HepG2 (cell line): Measurements from ENCODE around the gene MAFB. TPM values are rescaled to one million over a fixed set of nuclear protein-coding genes. Genes with fewer than 3 reads are reported as not detected.

Source experiments
- ATAC-seq: fragments of 200-7000 bp; cut with Tn5 transposase; 3 replicates; pipeline ENCODE4 v1.9.1; 2020; ENCODE audit warnings: mild to moderate bottlenecking, moderate library complexity
- BruUV-seq: library from RNA; stranded (reverse); fragments of 400-500 nt; replicated peaks from 2 replicates; lab custom pipeline; 2021; lab: Mats Ljungman, UMichigan
- CTCF ChIA-PET: fragments of 300-600 bp; formaldehyde crosslinking; extraction: SDS; loops from one replicate; lab custom pipeline; 2021; ENCODE audit warnings: low total read pairs, inconsistent platforms, low intra/inter-chr PET ratio; lab: Yijun Ruan, JAX
- POLR2A ChIA-PET: fragments of 350-600 bp; sonication (Branson Sonifier 250); formaldehyde crosslinking; loops from one replicate; lab custom pipeline; 2020; ENCODE audit warnings: antibody characterized with exemption, inconsistent platforms; lab: Yijun Ruan, JAX
- DNase-seq: peaks from one replicate; pipeline ENCODE4 v3.0.0-alpha.2; 2015; ENCODE audit warnings: low spot score
- FAIRE-seq: peaks from 3 replicates; lab custom pipeline; 2011; peaks lifted over from hg19 to GRCh38; lab: Jason Lieb, UNC
- H2AFZ ChIP-seq: one replicate; pipeline ENCODE4 v1.6.1; 2011; ENCODE audit warnings: low read length, inconsistent platforms
- H3K27ac ChIP-seq: fragments of 300-600 bp; 3 replicates; pipeline ENCODE4 v1.8.0; 2011; ENCODE audit warnings: mixed run types, mild to moderate bottlenecking, mixed read lengths, low read length, inconsistent platforms; ENCODE audit not compliant: insufficient read depth; ENCODE audit errors: extremely low read length
- H3K27me3 ChIP-seq, 2 experiments: fragments of 200-600 bp in 1 of 2; 2 replicates in 1 of 2; 3 replicates in 1 of 2; pipeline versions ENCODE4 v1.6.0 to v1.8.0; 2011; ENCODE audit warnings: low read length in 2 of 2, mild to moderate bottlenecking in 2 of 2, moderate library complexity in 2 of 2, inconsistent platforms in 1 of 2; ENCODE audit not compliant: insufficient read depth in 2 of 2, control insufficient read depth in 1 of 2
- H3K36me3 ChIP-seq, 2 experiments: fragments of 200-600 bp in 1 of 2; replicated peaks in 1 of 2; 2 replicates in 1 of 2; 3 replicates in 1 of 2; pipeline versions ENCODE4 v1.5.1 to v1.8.0; 2011; ENCODE audit warnings: low read length in 2 of 2, inconsistent platforms in 1 of 2; ENCODE audit not compliant: insufficient read depth in 2 of 2, control insufficient read depth in 1 of 2
- H3K4me1 ChIP-seq: 2 replicates; pipeline ENCODE4 v1.5.1; 2012; ENCODE audit warnings: low read length, inconsistent platforms; ENCODE audit not compliant: insufficient read depth
- H3K4me2 ChIP-seq: 2 replicates; pipeline ENCODE4 v1.6.0; 2011; ENCODE audit warnings: low read depth, low read length, inconsistent platforms
- H3K4me3 ChIP-seq, 3 experiments: fragments of 200-600 bp in 1 of 3; sonication (generic), shearing (Covaris generic) in 1 of 3; replicated peaks in 1 of 3; 2 replicates each; pipeline ENCODE4 v1.5.1; 2011 to 2016; ENCODE audit warnings: low read length in 3 of 3, inconsistent platforms in 2 of 3, low read depth in 2 of 3, mild to moderate bottlenecking in 2 of 3, control low read depth in 1 of 3, mixed read lengths in 1 of 3; ENCODE audit not compliant: insufficient read depth in 1 of 3
- H3K79me2 ChIP-seq: one replicate; pipeline ENCODE4 v1.6.1; 2011; ENCODE audit warnings: low read length, inconsistent platforms; ENCODE audit not compliant: insufficient read depth
- H3K9ac ChIP-seq: 2 replicates; pipeline ENCODE4 v1.6.0; 2011; ENCODE audit warnings: mild to moderate bottlenecking, low read depth, low read length, inconsistent platforms; ENCODE audit not compliant: insufficient read depth
- H3K9me3 ChIP-seq: 2 replicates; pipeline ENCODE4 v1.5.1; 2012; ENCODE audit warnings: mild to moderate bottlenecking, low read length
- H4K20me1 ChIP-seq: 2 replicates; pipeline ENCODE4 v1.6.0; 2011; ENCODE audit warnings: inconsistent platforms, mild to moderate bottlenecking, low read length, moderate library complexity; ENCODE audit not compliant: insufficient read depth
- FLYWCH1 ChIP-seq: sonication (generic); formaldehyde crosslinking; IDR thresholded peaks from 2 replicates; pipeline ENCODE4 v1.8.1; 2023; ENCODE audit warnings: mild to moderate bottlenecking, missing genetic modification reagents
- FOXO1 ChIP-seq: sonication (generic); formaldehyde crosslinking; IDR thresholded peaks from 2 replicates; pipeline ENCODE4 v1.4.0; 2020; ENCODE audit warnings: missing genetic modification reagents
- GABPA ChIP-seq, 2 experiments: IDR thresholded peaks; 2 replicates each; pipeline ENCODE4 v1.6.1; 2011 to 2016; ENCODE audit warnings: low read depth in 2 of 2, low read length in 1 of 2, missing biosample characterization in 1 of 2, missing genetic modification characterization in 1 of 2
- HNF4A ChIP-seq: sonication (generic); formaldehyde crosslinking; IDR thresholded peaks from 2 replicates; pipeline ENCODE4 v1.4.0; 2020; ENCODE audit warnings: missing genetic modification reagents
- HOXA9 ChIP-seq: sonication (generic); formaldehyde crosslinking; IDR thresholded peaks from 2 replicates; pipeline ENCODE4 v1.8.1; 2022; ENCODE audit warnings: missing genetic modification reagents, mild to moderate bottlenecking, moderate library complexity, borderline replicate concordance
- NFKBIZ ChIP-seq: IDR thresholded peaks from 2 replicates; pipeline ENCODE4 v1.6.1; 2018; ENCODE audit warnings: missing genetic modification reagents, missing compliant biosample characterization
- SPEN ChIP-seq: sonication (generic); formaldehyde crosslinking; IDR thresholded peaks from 2 replicates; pipeline ENCODE4 v1.5.1; 2020; ENCODE audit warnings: low read depth, mild to moderate bottlenecking, missing genetic modification reagents
- TARDBP ChIP-seq: sonication (generic); formaldehyde crosslinking; IDR thresholded peaks from 2 replicates; pipeline ENCODE4 v1.8.0; 2022; ENCODE audit warnings: mild to moderate bottlenecking, missing genetic modification reagents
- ZC3H13 ChIP-seq: sonication (generic); formaldehyde crosslinking; IDR thresholded peaks from 2 replicates; pipeline ENCODE4 v1.8.1; 2023; ENCODE audit warnings: mild to moderate bottlenecking, missing genetic modification reagents, moderate library complexity
- ZEB1 ChIP-seq: IDR thresholded peaks from 2 replicates; pipeline ENCODE4 v1.6.1; 2012; ENCODE audit warnings: mild to moderate bottlenecking, low read depth, inconsistent platforms; ENCODE audit not compliant: insufficient replicate concordance
- ZNF552 ChIP-seq: sonication (generic); formaldehyde crosslinking; IDR thresholded peaks from 2 replicates; pipeline ENCODE4 v1.9.0; 2022; ENCODE audit warnings: missing genetic modification reagents, mild to moderate bottlenecking, borderline replicate concordance
- ZNF605 ChIP-seq: sonication (generic); formaldehyde crosslinking; IDR thresholded peaks from 2 replicates; pipeline ENCODE4 v1.8.0; 2022; ENCODE audit warnings: mild to moderate bottlenecking, missing genetic modification reagents
- ZNF674 ChIP-seq: sonication (generic); formaldehyde crosslinking; IDR thresholded peaks from 2 replicates; pipeline ENCODE4 v1.5.0; 2020; ENCODE audit warnings: low read depth, mild to moderate bottlenecking, missing genetic modification reagents
- WGBS: methylation state at CpG from one replicate; pipeline ENCODE4 v1.1.6; 2017; ENCODE audit warnings: low lambda C conversion rate; 5-methylcytosine and 5-hydroxymethylcytosine counted together
- in situ Hi-C: cut with HindIII; loops from 2 replicates; pipeline ENCODE4 v1.10.0; 2017; ENCODE audit warnings: low pct_unique_long_range_greater_than_20kb; ENCODE audit not compliant: extremely low pct_ligation_motif_present
- intact Hi-C: fragments of 100-400 bp; cut with micrococcal nuclease; formaldehyde crosslinking; loops from one replicate; pipeline ENCODE4 v1.10.0; 2022; ENCODE audit not compliant: unreplicated experiment
- polyA plus RNA-seq, 8 experiments: library from polyadenylated mRNA; depleted of rRNA in 3 of 8; stranded (reverse) in 7 of 8; unstranded in 1 of 8; fragments of >200 nt; fragmentation: Illumina TruSeq in 4 of 8; extraction: Trizol in 4 of 8; gene quantifications; 2 replicates each; pipeline versions ENCODE4 v1.2.1 to v1.2.3, GENCODE V29; 2011 to 2016; ENCODE audit warnings: low read depth in 4 of 8, missing spikeins in 1 of 8, mixed read lengths in 1 of 8; ENCODE audit not compliant: insufficient read depth in 1 of 8
- total RNA-seq, 5 experiments: library from RNA; depleted of rRNA; stranded (reverse); fragments of >200 nt; fragmentation: Illumina TruSeq; extraction: Trizol; gene quantifications; 2 replicates each; pipeline ENCODE4 v1.2.3, GENCODE V29; 2016; ENCODE audit warnings: low read depth in 1 of 5

Gene MAFB
- total and polyA plus RNA-seq, 2 of the 13 experiments (the other 11 are each of a cell fraction or from before 2014, with no cell fraction given), result 0.08 to 0.11 TPM

GRCh38 chr20:40654876-40655275, 34.2 kb downstream of the MAFB start:
- 7% methylated on average over 4 of the region's 4 CpGs for WGBS
- Histone ChIP-seq H3K27me3 (no peaks in the 10 kb centered on the region), H3K4me1 (no peaks in the 10 kb centered on the region), H3K79me2 (no peaks in the 10 kb centered on the region), H3K9me3 (no peaks in the 10 kb centered on the region), H3K27ac (no peak overlapping the region), H4K20me1 (no peaks in the 10 kb centered on the region), H2AFZ (no peak overlapping the region), H3K36me3 (no peaks in the 10 kb centered on the region), H3K4me2 (no peak overlapping the region), H3K4me3 (no peak overlapping the region), H3K9ac (no peak overlapping the region)
- CTCF ChIA-PET, result no interaction called here
- intact Hi-C loops (no loop called here), in situ Hi-C loops (no loop called here)
- ATAC-seq, result no peak
- TF ChIP-seq ZNF605 (CRISPR knock-in tag) (no peak), ZEB1 (no peak), SPEN (no peak), HOXA9 (CRISPR knock-in tag) (no peak), ZC3H13 (CRISPR knock-in tag) (no peak), NFKBIZ (CRISPR knock-in tag) (no peak), FLYWCH1 (CRISPR knock-in tag) (no peak), ZNF674 (no peak), TARDBP (no peak), ZNF552 (CRISPR knock-in tag) (no peak), GABPA (IDR thresholded peaks at IDR 0.05; ENCODE audit: low read depth, low read length) (no peak), GABPA (CRISPR knock-in tag; IDR thresholded peaks at IDR 0.05; ENCODE audit: low read depth) (no peak), FOXO1 (CRISPR knock-in tag) (no peak), HNF4A (no peak)
- BruUV-seq, result no TSS peak
- POLR2A ChIA-PET, result no interaction called here
- no peak for FAIRE-seq
- no peak for DNase-seq
